IMR-90 (cell line): ENCODE results near the gene IFIT3.

Experiments used
- BHLHE40 ChIP-seq: fragments of 150-350 bp; IDR thresholded peaks from 2 replicates; pipeline ENCODE4 v1.6.1; 2016; ENCODE audit warnings: mild to moderate bottlenecking, low read depth, low read length
- CEBPB ChIP-seq: IDR thresholded peaks from 2 replicates; pipeline ENCODE4 v1.6.1; 2012; ENCODE audit warnings: low read depth, low read length, improper control_type of control experiment
- MAFK ChIP-seq: IDR thresholded peaks from 2 replicates; pipeline ENCODE4 v1.6.1; 2012; ENCODE audit warnings: low read depth, low read length, improper control_type of control experiment
- MAZ ChIP-seq: IDR thresholded peaks from 2 replicates; pipeline ENCODE4 v1.6.1; 2012; ENCODE audit warnings: low read depth, mild to moderate bottlenecking, low read length, improper control_type of control experiment, moderate library complexity, borderline replicate concordance
- MXI1 ChIP-seq: IDR thresholded peaks from 2 replicates; pipeline ENCODE4 v1.6.1; 2012; ENCODE audit warnings: low read depth, mild to moderate bottlenecking, low read length, moderate library complexity, borderline replicate concordance
- POLR2A ChIP-seq: IDR thresholded peaks from 2 replicates; pipeline ENCODE4 v1.6.1; 2012; ENCODE audit warnings: mild to moderate bottlenecking, low read depth, low read length
- RAD21 ChIP-seq: IDR thresholded peaks from 2 replicates; pipeline ENCODE4 v1.6.1; 2012; ENCODE audit warnings: low read length, improper control_type of control experiment
- RCOR1 ChIP-seq: IDR thresholded peaks from 2 replicates; pipeline ENCODE4 v1.6.1; 2012; ENCODE audit warnings: mild to moderate bottlenecking, low read length, improper control_type of control experiment; ENCODE audit not compliant: insufficient replicate concordance
- RFX5 ChIP-seq: IDR thresholded peaks from 2 replicates; pipeline ENCODE4 v1.8.0; 2012; ENCODE audit warnings: low read depth, mild to moderate bottlenecking, low read length, moderate library complexity
- SMC3 ChIP-seq: fragments of 150-350 bp; IDR thresholded peaks from 2 replicates; pipeline ENCODE4 v1.6.1; 2016; ENCODE audit warnings: low read depth, mild to moderate bottlenecking, antibody characterized with exemption, low read length, moderate library complexity
- TF ChIP-seq, protein P1 (sequence below): conservative IDR thresholded peaks from 2 replicates; pipeline ENCODE4 v1.5.1; 2012; ENCODE audit warnings: mild to moderate bottlenecking, low read depth, low read length, improper control_type of control experiment

- TF ChIP-seq POLR2A (no peak), RCOR1 (no peak), RFX5 (no peak), RAD21 (no peak), MAZ (no peak), MXI1 (no peak), SMC3 (no peak), BHLHE40 (no peak), MAFK (no peak), CEBPB (no peak)
- TF ChIP-seq, protein P1, sequence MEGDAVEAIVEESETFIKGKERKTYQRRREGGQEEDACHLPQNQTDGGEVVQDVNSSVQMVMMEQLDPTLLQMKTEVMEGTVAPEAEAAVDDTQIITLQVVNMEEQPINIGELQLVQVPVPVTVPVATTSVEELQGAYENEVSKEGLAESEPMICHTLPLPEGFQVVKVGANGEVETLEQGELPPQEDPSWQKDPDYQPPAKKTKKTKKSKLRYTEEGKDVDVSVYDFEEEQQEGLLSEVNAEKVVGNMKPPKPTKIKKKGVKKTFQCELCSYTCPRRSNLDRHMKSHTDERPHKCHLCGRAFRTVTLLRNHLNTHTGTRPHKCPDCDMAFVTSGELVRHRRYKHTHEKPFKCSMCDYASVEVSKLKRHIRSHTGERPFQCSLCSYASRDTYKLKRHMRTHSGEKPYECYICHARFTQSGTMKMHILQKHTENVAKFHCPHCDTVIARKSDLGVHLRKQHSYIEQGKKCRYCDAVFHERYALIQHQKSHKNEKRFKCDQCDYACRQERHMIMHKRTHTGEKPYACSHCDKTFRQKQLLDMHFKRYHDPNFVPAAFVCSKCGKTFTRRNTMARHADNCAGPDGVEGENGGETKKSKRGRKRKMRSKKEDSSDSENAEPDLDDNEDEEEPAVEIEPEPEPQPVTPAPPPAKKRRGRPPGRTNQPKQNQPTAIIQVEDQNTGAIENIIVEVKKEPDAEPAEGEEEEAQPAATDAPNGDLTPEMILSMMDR: no peak
These were observed 21.2 kb downstream of the IFIT3 start for GRCh38 chr10:89348975-89349374.
